ENCODE measurements around the gene PDGFC. TPM values are rescaled to one million over a fixed set of nuclear protein-coding genes. Genes with fewer than 3 reads are reported as not detected.

PDGFC gene
- total and polyA plus RNA-seq, 2 of the 13 experiments (the other 11 are each of a cell fraction or from before 2014, with no cell fraction given) = 4.6 to 9.1 TPM

GRCh38 chr4:157004279-157005161, 32.9 kb upstream of the PDGFC start:
- DNase-seq (ENCODE audit: low spot score) (no peak), FAIRE-seq (no peak), ATAC-seq (no peak)
- Histone ChIP-seq H4K20me1 (ENCODE audit: insufficient read depth, low read length) (no peaks in the 10 kb centered on the region), H3K9me3 (ENCODE audit: low read length) (no peaks in the 10 kb centered on the region), H3K4me3 (replicated peaks in 1 of 3; ENCODE audit: insufficient read depth in 1 of 3, low read depth in 2 of 3, low read length in 3 of 3) (no peak overlapping the region), H3K27me3 (ENCODE audit: control insufficient read depth in 1 of 2, insufficient read depth in 2 of 2, low read length in 2 of 2) (no peaks in the 10 kb centered on the region), H3K4me1 (ENCODE audit: insufficient read depth, low read length) (0 out of 2 replicates have a peak, but pooled peaks cover under 1% of the 10 kb centered on the region), H3K27ac (ENCODE audit: extremely low read length, insufficient read depth, low read length) (no peak overlapping the region), H3K79me2 (ENCODE audit: insufficient read depth, low read length) (no peaks in the 10 kb centered on the region), H3K4me2 (ENCODE audit: low read depth, low read length) (no peak overlapping the region), H3K36me3 (replicated peaks in 1 of 2; ENCODE audit: control insufficient read depth in 1 of 2, insufficient read depth in 2 of 2, low read length in 2 of 2) (no peaks in the 10 kb centered on the region), H3K9ac (ENCODE audit: insufficient read depth, low read depth, low read length) (no peak overlapping the region), H2AFZ (ENCODE audit: low read length) (no peak overlapping the region)
- ChIA-PET POLR2A (no interaction called here), CTCF (ENCODE audit: low intra/inter-chr PET ratio, low total read pairs) (no interaction called here)
- no TSS peak for BruUV-seq (replicated peaks)
- in situ Hi-C loops (cut with HindIII; ENCODE audit: extremely low pct_ligation_motif_present, low pct_unique_long_range_greater_than_20kb) (no loop called here), intact Hi-C loops (cut with micrococcal nuclease; ENCODE audit: unreplicated experiment) (no loop called here)
- peak; percentile 49; the same call in 1 of the 2 replicates for TF ChIP-seq ELF3 (CRISPR knock-in tag; IDR thresholded peaks at IDR 0.05)
- no peak for TF ChIP-seq PPARG (CRISPR knock-in tag; conservative IDR thresholded peaks at IDR 0.05)
- 0 out of 2 replicates have a peak, but pooled peaks have one; percentile 50 for TF ChIP-seq TEF (CRISPR knock-in tag; IDR thresholded peaks at IDR 0.05)
- peak; percentile 47; the same call in 1 of the 2 replicates for TF ChIP-seq CEBPB (IDR thresholded peaks at IDR 0.05; ENCODE audit: borderline replicate concordance, low read depth, low read length)
- WGBS (ENCODE audit: low lambda C conversion rate) = 23% methylated on average over 5 of the region's 5 CpGs

GRCh38 chr4:156999175-156999517, 27.5 kb upstream of the PDGFC start:
- peaks cover 9% of the 10 kb centered on the region; the same call in 1 of the 2 replicates for H3K4me1 ChIP-seq (ENCODE audit: insufficient read depth, low read length)
- H4K20me1 ChIP-seq (ENCODE audit: insufficient read depth, low read length) = no peaks in the 10 kb centered on the region
- DNase-seq (ENCODE audit: low spot score) (peak; percentile 79), FAIRE-seq (no peak), ATAC-seq (peak; percentile 75)
- WGBS (ENCODE audit: low lambda C conversion rate) = 0% methylated on average over 2 of the region's 2 CpGs
- H3K27me3 ChIP-seq (ENCODE audit: control insufficient read depth in 1 of 2, insufficient read depth in 2 of 2, low read length in 2 of 2) = no peaks in the 10 kb centered on the region
- H2AFZ ChIP-seq (ENCODE audit: low read length) = no peak overlapping the region
- H3K9me3 ChIP-seq (ENCODE audit: low read length) = no peaks in the 10 kb centered on the region
- H3K4me3 ChIP-seq (replicated peaks in 1 of 3; ENCODE audit: insufficient read depth in 1 of 3, low read depth in 2 of 3, low read length in 3 of 3) = no peak overlapping the region
- H3K36me3 ChIP-seq (replicated peaks in 1 of 2; ENCODE audit: control insufficient read depth in 1 of 2, insufficient read depth in 2 of 2, low read length in 2 of 2) = no peaks in the 10 kb centered on the region
- no peaks in the 10 kb centered on the region for H3K79me2 ChIP-seq (ENCODE audit: insufficient read depth, low read length)
- CTCF ChIA-PET (ENCODE audit: low intra/inter-chr PET ratio, low total read pairs) = no interaction called here
- intact Hi-C loops (cut with micrococcal nuclease; ENCODE audit: unreplicated experiment) (no loop called here), in situ Hi-C loops (cut with HindIII; ENCODE audit: extremely low pct_ligation_motif_present, low pct_unique_long_range_greater_than_20kb) (no loop called here)
- POLR2A ChIA-PET = no interaction called here
- no peak overlapping the region for H3K4me2 ChIP-seq (ENCODE audit: low read depth, low read length)
- no TSS peak for BruUV-seq (replicated peaks)
- no peak overlapping the region for H3K9ac ChIP-seq (ENCODE audit: insufficient read depth, low read depth, low read length)
- H3K27ac ChIP-seq (ENCODE audit: extremely low read length, insufficient read depth, low read length) = no peak overlapping the region
- no peak for TF ChIP-seq ZNF225 (CRISPR knock-in tag; IDR thresholded peaks at IDR 0.05)
- TF ChIP-seq ZFP37 (CRISPR knock-in tag; IDR thresholded peaks at IDR 0.05; ENCODE audit: borderline replicate concordance) = no peak
- TF ChIP-seq SPEN (CRISPR knock-in tag; IDR thresholded peaks at IDR 0.05; ENCODE audit: low read depth) = no peak
- no peak for TF ChIP-seq CBX5 (CRISPR knock-in tag; IDR thresholded peaks at IDR 0.05; ENCODE audit: borderline replicate concordance)
- TF ChIP-seq SAFB2 (CRISPR knock-in tag; IDR thresholded peaks at IDR 0.05; ENCODE audit: borderline replicate concordance, low read depth) = no peak
- no peak for TF ChIP-seq MEF2D (CRISPR knock-in tag; IDR thresholded peaks at IDR 0.05)
- peak; percentile 87 for TF ChIP-seq HNRNPLL (IDR thresholded peaks at IDR 0.05; ENCODE audit: low read depth, low read length, poor library complexity, severe bottlenecking)
- no peak for TF ChIP-seq ZNF766 (CRISPR knock-in tag; IDR thresholded peaks at IDR 0.05; ENCODE audit: borderline replicate concordance)
- TF ChIP-seq ZNF264 (CRISPR knock-in tag; IDR thresholded peaks at IDR 0.05) = no peak
- TF ChIP-seq ZNF251 (CRISPR knock-in tag; IDR thresholded peaks at IDR 0.05) = no peak
- TF ChIP-seq ZNF512B (CRISPR knock-in tag; IDR thresholded peaks at IDR 0.05; ENCODE audit: borderline replicate concordance) = no peak

Data from HepG2 (cell line).